Cardiac ventricle fibroblast (primary cell): ENCODE results near the gene C6orf47. TPM values are rescaled to one million over a fixed set of nuclear protein-coding genes. Genes with fewer than 3 reads are reported as not detected.

Experiments used
- total RNA-seq: library from RNA; depleted of rRNA; stranded (reverse); fragments of >200 nt; gene quantifications from 2 replicates; pipeline ENCODE4 v1.2.3, GENCODE V29; 2015

Gene C6orf47
- 18.5 and 21.9 TPM in 2 replicates for total RNA-seq

GRCh38 chr6:31660381-31661261 is at the start of gene C6orf47:
TSS of gene C6orf47 (minus strand) at chr6:31660778. CDS start at chr6:31659947, 831 bp downstream.

GRCh38 chr6:31706599-31706998 is 46.0 kb upstream of the C6orf47 start, which contains the start of gene LY6G6F:
TSS of gene LY6G6F (plus strand) at chr6:31706866. CDS start at chr6:31706907, 41 bp downstream.

GRCh38 chr6:31702819-31703716 is 42.5 kb upstream of the C6orf47 start, which contains the start of gene ABHD16A:
TSS of gene ABHD16A (minus strand) at chr6:31703324. CDS start at chr6:31703281, 43 bp downstream.

GRCh38 chr6:31680226-31681134 is 19.9 kb upstream of the C6orf47 start, which contains the start of gene LY6G5C:
TSS of gene LY6G5C (minus strand) at chr6:31681067. CDS start at chr6:31680373, 694 bp downstream.

GRCh38 chr6:31669676-31670075 is 9.1 kb upstream of the C6orf47 start, which contains the start of gene LY6G5B:
TSS of gene LY6G5B (plus strand) at chr6:31669976. CDS start at chr6:31670951, 975 bp downstream.

GRCh38 chr6:31665501-31666336 is 5.1 kb upstream of the C6orf47 start, which contains the start of gene CSNK2B:
TSS of gene CSNK2B (plus strand) at chr6:31666080. CDS start at chr6:31666832, 752 bp downstream.

GRCh38 chr6:31664790-31665500 is 4.4 kb upstream of the C6orf47 start, which contains the start of gene GPANK1:
TSS of gene GPANK1 (minus strand) at chr6:31664997. CDS start at chr6:31664478, 519 bp downstream.

GRCh38 chr6:31655349-31656237 is 5.0 kb downstream of the C6orf47 start, which contains the start of gene APOM:
TSS of gene APOM (plus strand) at chr6:31655894. CDS start at chr6:31655967, 73 bp downstream.

GRCh38 chr6:31620586-31621319 is 39.8 kb downstream of the C6orf47 start, which contains the start of gene PRRC2A:
TSS of gene PRRC2A (plus strand) at chr6:31620715. CDS start at chr6:31622790, 2,075 bp downstream.

GRCh38 chr6:31614684-31615578 is 45.6 kb downstream of the C6orf47 start, which contains the start of gene AIF1:
TSS of gene AIF1 (plus strand) at chr6:31615234. CDS start at chr6:31615330, 96 bp downstream.

Other genes starting within 250 kb of the C6orf47 start
- 2.2 and 5.1 TPM in 2 replicates for gene MICB, start 162.6 kb downstream of the C6orf47 start, total RNA-seq
- not detected in 2 replicates for gene MCCD1, start 131.8 kb downstream of the C6orf47 start, total RNA-seq
- gene DDX39B, start 118.8 kb downstream of the C6orf47 start, total RNA-seq, result 205 and 225 TPM in 2 replicates
- 0.25 and 2.1 TPM in 2 replicates for gene ATP6V1G2, start 114.2 kb downstream of the C6orf47 start, total RNA-seq
- 21.5 and 21.6 TPM in 2 replicates for gene NFKBIL1, start 113.2 kb downstream of the C6orf47 start, total RNA-seq
- gene LTA, start 88.5 kb downstream of the C6orf47 start, total RNA-seq, result not detected in 2 replicates
- gene TNF, start 85.2 kb downstream of the C6orf47 start, total RNA-seq, result not detected in 2 replicates
- gene LTB, start 78.4 kb downstream of the C6orf47 start, total RNA-seq, result not detected in 2 replicates
- gene LST1, start 74.5 kb downstream of the C6orf47 start, total RNA-seq, result not detected in 2 replicates
- not detected in 2 replicates for gene NCR3, start 67.8 kb downstream of the C6orf47 start, total RNA-seq
- not detected in 2 replicates for gene AIF1, start 45.5 kb downstream of the C6orf47 start, total RNA-seq
- 66.0 and 73.3 TPM in 2 replicates for gene PRRC2A, start 40.1 kb downstream of the C6orf47 start, total RNA-seq
- 169 and 177 TPM in 2 replicates for gene BAG6, start 8.1 kb downstream of the C6orf47 start, total RNA-seq
- gene APOM, start 4.9 kb downstream of the C6orf47 start, total RNA-seq, result 2.0 and 2.3 TPM in 2 replicates
- gene GPANK1, start 4.2 kb upstream of the C6orf47 start, total RNA-seq, result 21.4 and 23.7 TPM in 2 replicates
- gene CSNK2B, start 5.3 kb upstream of the C6orf47 start, total RNA-seq, result 208 and 235 TPM in 2 replicates
- 0.44 and 0.50 TPM in 2 replicates for gene LY6G5B, start 9.2 kb upstream of the C6orf47 start, total RNA-seq
- gene LY6G5C, start 20.3 kb upstream of the C6orf47 start, total RNA-seq, result 0.34 TPM in 1 of 2 replicates, not detected in the other
- 19.1 and 24.3 TPM in 2 replicates for gene ABHD16A, start 42.5 kb upstream of the C6orf47 start, total RNA-seq
- not detected in 2 replicates for gene LY6G6F, start 46.1 kb upstream of the C6orf47 start, total RNA-seq
- not detected in 2 replicates for gene LY6G6D, start 54.6 kb upstream of the C6orf47 start, total RNA-seq
- gene LY6G6C, start 61.0 kb upstream of the C6orf47 start, total RNA-seq, result not detected in 2 replicates
- gene MPIG6B, start 62.6 kb upstream of the C6orf47 start, total RNA-seq, result 0.06 TPM in 1 of 2 replicates, not detected in the other
- 48.5 and 60.7 TPM in 2 replicates for gene DDAH2, start 68.5 kb upstream of the C6orf47 start, total RNA-seq
- gene CLIC1, start 75.8 kb upstream of the C6orf47 start, total RNA-seq, result 293 and 305 TPM in 2 replicates
- 1.6 and 4.2 TPM in 2 replicates for gene MSH5, start 79.2 kb upstream of the C6orf47 start, total RNA-seq
- 0.44 and 0.50 TPM in 2 replicates for gene SAPCD1, start 101.9 kb upstream of the C6orf47 start, total RNA-seq
- 0.10 and 0.12 TPM in 2 replicates for gene VWA7, start 116.5 kb upstream of the C6orf47 start, total RNA-seq
- gene VARS1, start 135.0 kb upstream of the C6orf47 start, total RNA-seq, result 54.7 and 63.3 TPM in 2 replicates
- 36.0 and 38.2 TPM in 2 replicates for gene LSM2, start 146.2 kb upstream of the C6orf47 start, total RNA-seq
- 0.62 and 1.7 TPM in 2 replicates for gene HSPA1L, start 154.5 kb upstream of the C6orf47 start, total RNA-seq
- 93.9 and 97.6 TPM in 2 replicates for gene HSPA1A, start 154.8 kb upstream of the C6orf47 start, total RNA-seq
- 101 and 110 TPM in 2 replicates for gene HSPA1B, start 167.0 kb upstream of the C6orf47 start, total RNA-seq
- gene NEU1, start 202.0 kb upstream of the C6orf47 start, total RNA-seq, result 36.7 and 43.2 TPM in 2 replicates
- gene SLC44A4, start 218.2 kb upstream of the C6orf47 start, total RNA-seq, result not detected in 2 replicates
- gene EHMT2, start 236.9 kb upstream of the C6orf47 start, total RNA-seq, result 29.5 and 47.8 TPM in 2 replicates
- 2.1 and 2.5 TPM in 2 replicates for gene ZBTB12, start 241.3 kb upstream of the C6orf47 start, total RNA-seq